HepG2 (cell line): ENCODE data around the gene TEX9. TPM values are rescaled to one million over a fixed set of nuclear protein-coding genes. Genes with fewer than 3 reads are reported as not detected.

Source experiments
- ATAC-seq: fragments of 200-7000 bp; cut with Tn5 transposase; 3 replicates; pipeline ENCODE4 v1.9.1; 2020; ENCODE audit warnings: mild to moderate bottlenecking, moderate library complexity
- BruUV-seq: library from RNA; stranded (reverse); fragments of 400-500 nt; replicated peaks from 2 replicates; lab custom pipeline; 2021; lab: Mats Ljungman, UMichigan
- CTCF ChIA-PET: fragments of 300-600 bp; formaldehyde crosslinking; extraction: SDS; loops from one replicate; lab custom pipeline; 2021; ENCODE audit warnings: low total read pairs, inconsistent platforms, low intra/inter-chr PET ratio; lab: Yijun Ruan, JAX
- POLR2A ChIA-PET: fragments of 350-600 bp; sonication (Branson Sonifier 250); formaldehyde crosslinking; loops from one replicate; lab custom pipeline; 2020; ENCODE audit warnings: antibody characterized with exemption, inconsistent platforms; lab: Yijun Ruan, JAX
- DNase-seq: peaks from one replicate; pipeline ENCODE4 v3.0.0-alpha.2; 2015; ENCODE audit warnings: low spot score
- FAIRE-seq: peaks from 3 replicates; lab custom pipeline; 2011; peaks lifted over from hg19 to GRCh38; lab: Jason Lieb, UNC
- H2AFZ ChIP-seq: one replicate; pipeline ENCODE4 v1.6.1; 2011; ENCODE audit warnings: low read length, inconsistent platforms
- H3K27ac ChIP-seq: fragments of 300-600 bp; 3 replicates; pipeline ENCODE4 v1.8.0; 2011; ENCODE audit warnings: mixed run types, mild to moderate bottlenecking, mixed read lengths, low read length, inconsistent platforms; ENCODE audit not compliant: insufficient read depth; ENCODE audit errors: extremely low read length
- H3K27me3 ChIP-seq, 2 experiments: fragments of 200-600 bp in 1 of 2; 2 replicates in 1 of 2; 3 replicates in 1 of 2; pipeline versions ENCODE4 v1.6.0 to v1.8.0; 2011; ENCODE audit warnings: low read length in 2 of 2, mild to moderate bottlenecking in 2 of 2, moderate library complexity in 2 of 2, inconsistent platforms in 1 of 2; ENCODE audit not compliant: insufficient read depth in 2 of 2, control insufficient read depth in 1 of 2
- H3K36me3 ChIP-seq, 2 experiments: fragments of 200-600 bp in 1 of 2; replicated peaks in 1 of 2; 2 replicates in 1 of 2; 3 replicates in 1 of 2; pipeline versions ENCODE4 v1.5.1 to v1.8.0; 2011; ENCODE audit warnings: low read length in 2 of 2, inconsistent platforms in 1 of 2; ENCODE audit not compliant: insufficient read depth in 2 of 2, control insufficient read depth in 1 of 2
- H3K4me1 ChIP-seq: 2 replicates; pipeline ENCODE4 v1.5.1; 2012; ENCODE audit warnings: low read length, inconsistent platforms; ENCODE audit not compliant: insufficient read depth
- H3K4me2 ChIP-seq: 2 replicates; pipeline ENCODE4 v1.6.0; 2011; ENCODE audit warnings: low read depth, low read length, inconsistent platforms
- H3K4me3 ChIP-seq, 3 experiments: fragments of 200-600 bp in 1 of 3; sonication (generic), shearing (Covaris generic) in 1 of 3; replicated peaks in 1 of 3; 2 replicates each; pipeline ENCODE4 v1.5.1; 2011 to 2016; ENCODE audit warnings: low read length in 3 of 3, inconsistent platforms in 2 of 3, low read depth in 2 of 3, mild to moderate bottlenecking in 2 of 3, control low read depth in 1 of 3, mixed read lengths in 1 of 3; ENCODE audit not compliant: insufficient read depth in 1 of 3
- H3K79me2 ChIP-seq: one replicate; pipeline ENCODE4 v1.6.1; 2011; ENCODE audit warnings: low read length, inconsistent platforms; ENCODE audit not compliant: insufficient read depth
- H3K9ac ChIP-seq: 2 replicates; pipeline ENCODE4 v1.6.0; 2011; ENCODE audit warnings: mild to moderate bottlenecking, low read depth, low read length, inconsistent platforms; ENCODE audit not compliant: insufficient read depth
- H3K9me3 ChIP-seq: 2 replicates; pipeline ENCODE4 v1.5.1; 2012; ENCODE audit warnings: mild to moderate bottlenecking, low read length
- H4K20me1 ChIP-seq: 2 replicates; pipeline ENCODE4 v1.6.0; 2011; ENCODE audit warnings: inconsistent platforms, mild to moderate bottlenecking, low read length, moderate library complexity; ENCODE audit not compliant: insufficient read depth
- EZH2 ChIP-seq: conservative IDR thresholded peaks from 2 replicates; pipeline ENCODE4 v1.6.1; 2012; ENCODE audit warnings: mild to moderate bottlenecking, low read depth, low read length, moderate library complexity
- ZNF614 ChIP-seq: IDR thresholded peaks from 2 replicates; pipeline ENCODE4 v1.6.1; 2018; ENCODE audit warnings: missing biosample characterization, missing genetic modification reagents, inconsistent platforms, borderline replicate concordance
- WGBS: methylation state at CpG from one replicate; pipeline ENCODE4 v1.1.6; 2017; ENCODE audit warnings: low lambda C conversion rate; 5-methylcytosine and 5-hydroxymethylcytosine counted together
- in situ Hi-C: cut with HindIII; loops from 2 replicates; pipeline ENCODE4 v1.10.0; 2017; ENCODE audit warnings: low pct_unique_long_range_greater_than_20kb; ENCODE audit not compliant: extremely low pct_ligation_motif_present
- intact Hi-C: fragments of 100-400 bp; cut with micrococcal nuclease; formaldehyde crosslinking; loops from one replicate; pipeline ENCODE4 v1.10.0; 2022; ENCODE audit not compliant: unreplicated experiment
- polyA plus RNA-seq, 8 experiments: library from polyadenylated mRNA; depleted of rRNA in 3 of 8; stranded (reverse) in 7 of 8; unstranded in 1 of 8; fragments of >200 nt; fragmentation: Illumina TruSeq in 4 of 8; extraction: Trizol in 4 of 8; gene quantifications; 2 replicates each; pipeline versions ENCODE4 v1.2.1 to v1.2.3, GENCODE V29; 2011 to 2016; ENCODE audit warnings: low read depth in 4 of 8, missing spikeins in 1 of 8, mixed read lengths in 1 of 8; ENCODE audit not compliant: insufficient read depth in 1 of 8
- total RNA-seq, 5 experiments: library from RNA; depleted of rRNA; stranded (reverse); fragments of >200 nt; fragmentation: Illumina TruSeq; extraction: Trizol; gene quantifications; 2 replicates each; pipeline ENCODE4 v1.2.3, GENCODE V29; 2016; ENCODE audit warnings: low read depth in 1 of 5
- TF ChIP-seq, protein P1 (sequence below): sonication (generic); formaldehyde crosslinking; IDR thresholded peaks from 2 replicates; pipeline ENCODE4 v1.4.0; 2020; ENCODE audit warnings: mild to moderate bottlenecking, missing genetic modification reagents, borderline replicate concordance

TEX9 gene
- total and polyA plus RNA-seq, 2 of the 13 experiments (the other 11 are each of a cell fraction or from before 2014, with no cell fraction given): 0.82 to 6.9 TPM

DNA sequence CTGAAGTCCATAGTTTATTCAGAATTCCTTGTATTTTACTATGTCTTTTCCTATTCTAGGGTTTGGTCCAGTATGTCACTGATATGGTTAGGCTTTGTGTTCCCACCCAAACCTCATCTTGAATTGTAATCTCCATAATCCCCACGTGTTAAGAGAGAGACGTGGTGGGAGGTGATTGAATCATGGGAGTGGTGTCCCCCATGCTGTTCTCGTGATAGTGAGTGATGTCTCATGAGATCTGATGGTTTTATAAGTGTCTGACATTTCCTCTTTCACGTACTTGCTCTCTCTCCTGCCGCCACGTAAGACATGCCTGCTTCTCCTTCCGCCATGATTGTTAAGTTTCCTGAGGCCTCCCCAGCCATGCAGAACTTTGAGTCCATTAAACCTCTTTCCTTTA is 6.6 kb upstream of the TEX9 start (continued):
- TF ChIP-seq, protein P1, sequence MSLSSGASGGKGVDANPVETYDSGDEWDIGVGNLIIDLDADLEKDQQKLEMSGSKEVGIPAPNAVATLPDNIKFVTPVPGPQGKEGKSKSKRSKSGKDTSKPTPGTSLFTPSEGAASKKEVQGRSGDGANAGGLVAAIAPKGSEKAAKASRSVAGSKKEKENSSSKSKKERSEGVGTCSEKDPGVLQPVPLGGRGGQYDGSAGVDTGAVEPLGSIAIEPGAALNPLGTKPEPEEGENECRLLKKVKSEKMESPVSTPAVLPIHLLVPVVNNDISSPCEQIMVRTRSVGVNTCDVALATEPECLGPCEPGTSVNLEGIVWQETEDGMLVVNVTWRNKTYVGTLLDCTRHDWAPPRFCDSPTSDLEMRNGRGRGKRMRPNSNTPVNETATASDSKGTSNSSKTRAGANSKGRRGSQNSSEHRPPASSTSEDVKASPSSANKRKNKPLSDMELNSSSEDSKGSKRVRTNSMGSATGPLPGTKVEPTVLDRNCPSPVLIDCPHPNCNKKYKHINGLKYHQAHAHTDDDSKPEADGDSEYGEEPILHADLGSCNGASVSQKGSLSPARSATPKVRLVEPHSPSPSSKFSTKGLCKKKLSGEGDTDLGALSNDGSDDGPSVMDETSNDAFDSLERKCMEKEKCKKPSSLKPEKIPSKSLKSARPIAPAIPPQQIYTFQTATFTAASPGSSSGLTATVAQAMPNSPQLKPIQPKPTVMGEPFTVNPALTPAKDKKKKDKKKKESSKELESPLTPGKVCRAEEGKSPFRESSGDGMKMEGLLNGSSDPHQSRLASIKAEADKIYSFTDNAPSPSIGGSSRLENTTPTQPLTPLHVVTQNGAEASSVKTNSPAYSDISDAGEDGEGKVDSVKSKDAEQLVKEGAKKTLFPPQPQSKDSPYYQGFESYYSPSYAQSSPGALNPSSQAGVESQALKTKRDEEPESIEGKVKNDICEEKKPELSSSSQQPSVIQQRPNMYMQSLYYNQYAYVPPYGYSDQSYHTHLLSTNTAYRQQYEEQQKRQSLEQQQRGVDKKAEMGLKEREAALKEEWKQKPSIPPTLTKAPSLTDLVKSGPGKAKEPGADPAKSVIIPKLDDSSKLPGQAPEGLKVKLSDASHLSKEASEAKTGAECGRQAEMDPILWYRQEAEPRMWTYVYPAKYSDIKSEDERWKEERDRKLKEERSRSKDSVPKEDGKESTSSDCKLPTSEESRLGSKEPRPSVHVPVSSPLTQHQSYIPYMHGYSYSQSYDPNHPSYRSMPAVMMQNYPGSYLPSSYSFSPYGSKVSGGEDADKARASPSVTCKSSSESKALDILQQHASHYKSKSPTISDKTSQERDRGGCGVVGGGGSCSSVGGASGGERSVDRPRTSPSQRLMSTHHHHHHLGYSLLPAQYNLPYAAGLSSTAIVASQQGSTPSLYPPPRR (CRISPR knock-in tag): no peak

DNA sequence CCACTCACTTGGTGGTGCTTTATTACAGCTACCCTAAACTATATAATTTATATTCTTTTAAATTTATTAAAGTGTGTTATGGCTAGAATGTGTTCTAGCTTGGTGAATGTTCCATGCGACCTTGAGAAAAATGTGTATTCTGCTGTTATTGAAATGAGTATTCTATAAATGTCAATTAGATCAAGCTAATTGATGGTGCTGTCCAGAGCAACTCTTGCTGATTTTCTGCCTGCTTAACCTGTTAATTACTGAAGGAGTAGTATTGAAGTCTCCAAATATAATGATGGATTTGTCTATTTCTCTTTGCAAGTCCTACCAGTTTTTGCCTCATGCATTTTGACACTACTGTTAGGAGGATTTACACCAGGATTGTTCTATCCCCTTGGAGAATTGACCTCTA is 3.2 kb upstream of the TEX9 start:
- ChIA-PET CTCF (no interaction called here), POLR2A (no interaction called here)
- ATAC-seq (no peak), FAIRE-seq (no peak), DNase-seq (no peak)
- TF ChIP-seq EZH2 (no peak), ZNF614 (CRISPR knock-in tag) (peak; percentile 99)
- Histone ChIP-seq H3K27ac (no peak overlapping the region), H4K20me1 (no peaks in the 10 kb centered on the region), H2AFZ (no peak overlapping the region), H3K9ac (no peak overlapping the region), H3K36me3 (no peaks in the 10 kb centered on the region), H3K4me1 (peaks cover 17% of the 10 kb centered on the region), H3K4me2 (no peak overlapping the region), H3K9me3 (no peaks in the 10 kb centered on the region), H3K79me2 (no peaks in the 10 kb centered on the region), H3K4me3 (no peak overlapping the region), H3K27me3 (no peaks in the 10 kb centered on the region; a peak in 1 of 5 replicates)
- WGBS: 53% methylated on average over 1 of the region's 1 CpG
- BruUV-seq: no TSS peak
- intact Hi-C loops (no loop called here), in situ Hi-C loops (no loop called here)
